Fibroblast of lung (primary cell): Measurements from ENCODE around the gene GNE. TPM values are rescaled to one million over a fixed set of nuclear protein-coding genes. Genes with fewer than 3 reads are reported as not detected.

ENCODE experiments used
- DNase-seq, 2 donors: peaks; one replicate each; pipeline versions ENCODE4 v3.0.0 to v3.0.0-alpha.2; 2010; ENCODE audit warnings: low read depth in 2 of 2
- H2AFZ ChIP-seq: 2 replicates; pipeline ENCODE4 v1.5.1; 2012; ENCODE audit warnings: low read length, control low read depth, inconsistent platforms
- H3K27ac ChIP-seq: 2 replicates; pipeline ENCODE4 v1.5.1; 2011; ENCODE audit warnings: low read length, control low read depth; ENCODE audit not compliant: insufficient read depth
- H3K27me3 ChIP-seq: 2 replicates; pipeline ENCODE4 v1.5.1; 2011; ENCODE audit warnings: mild to moderate bottlenecking, low read length; ENCODE audit not compliant: control insufficient read depth, insufficient read depth
- H3K36me3 ChIP-seq: 2 replicates; pipeline ENCODE4 v1.5.1; 2011; ENCODE audit warnings: low read length; ENCODE audit not compliant: control insufficient read depth, insufficient read depth
- H3K4me1 ChIP-seq: 2 replicates; pipeline ENCODE4 v1.5.1; 2011; ENCODE audit warnings: low read length; ENCODE audit not compliant: control insufficient read depth, insufficient read depth; ENCODE audit errors: extremely low read depth
- H3K4me2 ChIP-seq: 2 replicates; pipeline ENCODE4 v1.5.1; 2011; ENCODE audit warnings: low read length, control low read depth; ENCODE audit not compliant: insufficient read depth; ENCODE audit errors: extremely low read depth
- H3K4me3 ChIP-seq, 4 experiments: fragments of 200-600 bp in 1 of 4; sonication (generic) in 1 of 4; replicated peaks in 1 of 4; 2 replicates each; pipeline ENCODE4 v1.5.1; 2011 to 2016; ENCODE audit warnings: low read length in 4 of 4, low read depth in 3 of 4, mild to moderate bottlenecking in 3 of 4, control low read depth in 2 of 4, inconsistent platforms in 1 of 4, mixed read lengths in 1 of 4; ENCODE audit not compliant: insufficient read depth in 1 of 4; ENCODE audit errors: control extremely low read depth in 1 of 4
- H3K79me2 ChIP-seq: 2 replicates; pipeline ENCODE4 v1.5.1; 2012; ENCODE audit warnings: mild to moderate bottlenecking, low read length, inconsistent platforms; ENCODE audit not compliant: control insufficient read depth, insufficient read depth
- H3K9ac ChIP-seq: 2 replicates; pipeline ENCODE4 v1.5.1; 2011; ENCODE audit warnings: mild to moderate bottlenecking, low read length, control low read depth; ENCODE audit not compliant: insufficient read depth
- H3K9me3 ChIP-seq: 2 replicates; pipeline ENCODE4 v1.5.1; 2012; ENCODE audit warnings: low read depth, low read length; ENCODE audit not compliant: control insufficient read depth, insufficient read depth
- H4K20me1 ChIP-seq: 2 replicates; pipeline ENCODE4 v1.5.1; 2011; ENCODE audit warnings: low read length; ENCODE audit not compliant: control insufficient read depth, insufficient read depth; ENCODE audit errors: extremely low read depth
- EZH2 ChIP-seq: IDR thresholded peaks from 2 replicates; pipeline ENCODE4 v1.5.1; 2012; ENCODE audit warnings: low read length, control low read depth, mild to moderate bottlenecking; ENCODE audit errors: missing control alignments
- polyA plus RNA-seq, 2 donors: library from polyadenylated mRNA; depleted of rRNA in 1 of 2; stranded (reverse) in 1 of 2; unstranded in 1 of 2; fragments of >200 nt; gene quantifications; 2 replicates each; pipeline ENCODE4 v1.2.1, GENCODE V29; 2011 to 2012; ENCODE audit warnings: missing spikeins in 1 of 2
- total RNA-seq: library from RNA; depleted of rRNA; stranded (reverse); fragments of >200 nt; gene quantifications from 2 replicates; pipeline ENCODE4 v1.2.1, GENCODE V29; 2014
- TF ChIP-seq, protein P1 (sequence below), 2 donors: IDR thresholded peaks in 1 of 2; conservative IDR thresholded peaks in 1 of 2; 1 replicate in 1 of 2; 2 replicates in 1 of 2; pipeline ENCODE4 v1.5.1; 2011 to 2012; ENCODE audit warnings: low read length in 2 of 2, control low read depth in 1 of 2, inconsistent platforms in 1 of 2, low read depth in 1 of 2, mild to moderate bottlenecking in 1 of 2

Gene GNE
- total and polyA plus RNA-seq, 2 donors (not counting 1 experiment from before 2014, with no cell fraction given): 22.1 to 31.2 TPM

DNA sequence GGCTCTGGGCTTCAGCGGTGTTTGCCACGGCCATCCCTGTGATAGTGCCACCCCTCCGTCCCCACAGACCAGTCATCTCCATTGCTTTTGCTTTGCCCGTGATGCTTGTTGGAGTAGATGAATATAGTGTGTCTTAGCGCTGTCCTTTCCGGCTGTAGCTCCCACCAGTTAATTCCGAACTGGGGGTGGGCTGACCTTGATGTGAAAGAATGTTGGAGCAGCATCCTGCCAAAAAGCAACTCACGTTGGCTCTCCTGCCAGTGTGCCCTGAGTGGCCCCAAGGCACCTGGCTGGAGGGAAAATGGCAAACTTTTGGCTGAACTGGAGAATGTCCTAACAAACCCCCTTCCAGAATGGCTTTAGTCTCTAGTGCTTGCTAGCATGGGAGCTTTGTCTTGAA lies 47.5 kb downstream of the GNE start:
- Histone ChIP-seq H4K20me1 (no peaks in the 10 kb centered on the region), H3K9ac (no peak overlapping the region), H3K27me3 (no peaks in the 10 kb centered on the region), H2AFZ (no peak overlapping the region), H3K9me3 (no peaks in the 10 kb centered on the region), H3K79me2 (peaks cover 66% of the 10 kb centered on the region), H3K4me2 (no peak overlapping the region), H3K4me3 (no peak overlapping the region), H3K36me3 (peaks cover 18% of the 10 kb centered on the region), H3K27ac (no peak overlapping the region), H3K4me1 (peaks cover 21% of the 10 kb centered on the region)
- TF ChIP-seq EZH2: no peak
- no peak for DNase-seq

GRCh38 chr9:36208521-36209253 lies 49.6 kb downstream of the GNE start:
- Histone ChIP-seq H3K9me3 (no peaks in the 10 kb centered on the region), H3K36me3 (peaks cover 30% of the 10 kb centered on the region), H3K4me2 (peak overlapping the region; percentile 51), H3K9ac (no peak overlapping the region), H3K4me3 (no peak overlapping the region), H3K27me3 (no peaks in the 10 kb centered on the region), H3K79me2 (peaks cover 73% of the 10 kb centered on the region), H3K27ac (peak overlapping the region; percentile 74), H2AFZ (no peak overlapping the region), H4K20me1 (no peaks in the 10 kb centered on the region), H3K4me1 (peaks cover 21% of the 10 kb centered on the region)
- TF ChIP-seq EZH2: no peak
- TF ChIP-seq, protein P1, sequence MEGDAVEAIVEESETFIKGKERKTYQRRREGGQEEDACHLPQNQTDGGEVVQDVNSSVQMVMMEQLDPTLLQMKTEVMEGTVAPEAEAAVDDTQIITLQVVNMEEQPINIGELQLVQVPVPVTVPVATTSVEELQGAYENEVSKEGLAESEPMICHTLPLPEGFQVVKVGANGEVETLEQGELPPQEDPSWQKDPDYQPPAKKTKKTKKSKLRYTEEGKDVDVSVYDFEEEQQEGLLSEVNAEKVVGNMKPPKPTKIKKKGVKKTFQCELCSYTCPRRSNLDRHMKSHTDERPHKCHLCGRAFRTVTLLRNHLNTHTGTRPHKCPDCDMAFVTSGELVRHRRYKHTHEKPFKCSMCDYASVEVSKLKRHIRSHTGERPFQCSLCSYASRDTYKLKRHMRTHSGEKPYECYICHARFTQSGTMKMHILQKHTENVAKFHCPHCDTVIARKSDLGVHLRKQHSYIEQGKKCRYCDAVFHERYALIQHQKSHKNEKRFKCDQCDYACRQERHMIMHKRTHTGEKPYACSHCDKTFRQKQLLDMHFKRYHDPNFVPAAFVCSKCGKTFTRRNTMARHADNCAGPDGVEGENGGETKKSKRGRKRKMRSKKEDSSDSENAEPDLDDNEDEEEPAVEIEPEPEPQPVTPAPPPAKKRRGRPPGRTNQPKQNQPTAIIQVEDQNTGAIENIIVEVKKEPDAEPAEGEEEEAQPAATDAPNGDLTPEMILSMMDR (conservative IDR thresholded peaks at IDR 0.05 in 1 of 2, IDR thresholded peaks at IDR 0.05 in 1 of 2; ENCODE audit: low read depth in 1 of 2, low read length in 2 of 2): no peak
- peak in 1 of 2 donors; percentile 40 for DNase-seq

DNA sequence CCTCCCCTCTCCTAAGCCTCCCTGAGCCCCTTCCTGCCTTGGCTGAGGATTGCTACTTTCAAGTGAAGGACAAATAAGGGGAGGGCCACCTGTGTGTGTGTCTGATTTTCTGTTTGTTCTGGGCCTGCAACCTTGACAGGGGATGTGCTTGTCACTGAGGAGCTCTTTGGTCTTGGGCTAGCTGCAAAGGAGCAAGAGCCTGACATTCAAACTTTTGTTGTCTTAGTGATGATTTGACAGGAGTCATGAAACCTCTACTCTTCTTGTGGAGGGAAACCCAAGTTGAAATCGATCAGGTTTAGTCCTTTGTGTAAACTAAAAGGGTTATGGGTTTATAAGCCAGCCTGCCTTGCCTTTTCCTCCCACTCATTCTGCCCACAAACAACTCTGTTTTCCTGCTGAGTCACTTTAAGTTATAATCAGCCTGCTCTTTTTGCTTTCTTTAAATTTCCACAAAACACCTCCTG lies 50.7 kb downstream of the GNE start:
- Histone ChIP-seq H3K36me3 (peaks cover 34% of the 10 kb centered on the region), H3K9me3 (no peaks in the 10 kb centered on the region), H3K4me3 (no peak overlapping the region), H3K27me3 (no peaks in the 10 kb centered on the region), H2AFZ (no peak overlapping the region), H3K79me2 (peaks cover 67% of the 10 kb centered on the region), H3K4me2 (peak overlapping the region; percentile 54), H3K4me1 (peaks cover 21% of the 10 kb centered on the region), H4K20me1 (no peaks in the 10 kb centered on the region), H3K9ac (no peak overlapping the region), H3K27ac (peak overlapping the region; percentile 74)
- DNase-seq: peak in 1 of 2 donors; percentile 64
- TF ChIP-seq EZH2: no peak
- TF ChIP-seq, protein P1 (conservative IDR thresholded peaks at IDR 0.05 in 1 of 2, IDR thresholded peaks at IDR 0.05 in 1 of 2; ENCODE audit: low read depth in 1 of 2, low read length in 2 of 2): no peak
